ENCODE results near the gene TGFBR1.
"Not testable (repeated sequence)": the region's sequence is repeated elsewhere in the genome, so short reads cannot be mapped to it uniquely, and the experiment has no call there.

The TGFBR1 gene

GRCh38 chr9:99076483-99077171, 28.3 kb upstream of the TGFBR1 start:
- DNase-seq, result no peak

- DNase-seq, result no peak
These were observed 26.2 kb upstream of the TGFBR1 start for GRCh38 chr9:99078717-99079116.

- no peak for DNase-seq
These were observed 25.4 kb upstream of the TGFBR1 start for GRCh38 chr9:99079542-99079941.

- no peak for DNase-seq
These were observed 21.9 kb upstream of the TGFBR1 start for GRCh38 chr9:99083051-99083450.

GRCh38 chr9:99085949-99086948, 18.7 kb upstream of the TGFBR1 start:
- DNase-seq, result no peak

- DNase-seq, result no peak
These were observed 17.5 kb upstream of the TGFBR1 start for GRCh38 chr9:99087462-99087861.

GRCh38 chr9:99090336-99091130, 14.4 kb upstream of the TGFBR1 start:
- DNase-seq, result no peak

GRCh38 chr9:99092643-99093491, 12.0 kb upstream of the TGFBR1 start:
- no peak for DNase-seq

GRCh38 chr9:99093492-99093791, 11.5 kb upstream of the TGFBR1 start:
- DNase-seq, result no peak

- DNase-seq, result no peak
These were observed 9.3 kb upstream of the TGFBR1 start for GRCh38 chr9:99095565-99095964.

- no peak for DNase-seq
These were observed 8.5 kb upstream of the TGFBR1 start for GRCh38 chr9:99096409-99096808.

GRCh38 chr9:99099806-99100585, 4.9 kb upstream of the TGFBR1 start:
- not testable (repeated sequence) for DNase-seq

- DNase-seq, result no peak
These were observed 3.6 kb upstream of the TGFBR1 start for GRCh38 chr9:99101271-99101670.

- no peak for DNase-seq
These were observed 3.1 kb upstream of the TGFBR1 start for GRCh38 chr9:99101812-99102211.

- DNase-seq, result no peak
These were observed 1.6 kb upstream of the TGFBR1 start for GRCh38 chr9:99103054-99103895.

- DNase-seq, result no peak
These were observed 933 bp upstream of the TGFBR1 start for GRCh38 chr9:99103901-99104458.

- DNase-seq, result no peak
These were observed 485 bp downstream of the TGFBR1 start for GRCh38 chr9:99105152-99106043.

- no peak for DNase-seq
These were observed 1.1 kb downstream of the TGFBR1 start for GRCh38 chr9:99106044-99106375.

GRCh38 chr9:99107421-99107820, 2.5 kb downstream of the TGFBR1 start:
- no peak for DNase-seq

All from DMS153 (cell line).